Stimulated activated CD8-positive, alpha-beta memory T cell treated with anti-CD3 and anti-CD28 coated beads, Interleukin-7, amount 100 ng/mL, for 4 hours (primary cell): Measurements from ENCODE around the gene GPR107.

Experiments used
- DNase-seq, 2 donors: peaks; one replicate each; pipeline ENCODE4 v3.0.0-alpha.2; 2020; ENCODE audit warnings: low read depth in 2 of 2

GPR107 gene

GRCh38 chr9:130027533-130028365, 26.0 kb upstream of the GPR107 start:
- no peak for DNase-seq

- DNase-seq, result no peak
Observed at GRCh38 chr9:130028493-130029222, 25.0 kb upstream of the GPR107 start.

- DNase-seq, result no peak
Observed at GRCh38 chr9:130029223-130029973, 24.3 kb upstream of the GPR107 start.

GRCh38 chr9:130030651-130031127, 23.0 kb upstream of the GPR107 start:
- no peak for DNase-seq

GRCh38 chr9:130034570-130034969, 19.1 kb upstream of the GPR107 start:
- no peak for DNase-seq

- DNase-seq, result no peak
Observed at GRCh38 chr9:130036099-130036498, 17.6 kb upstream of the GPR107 start.

- no peak for DNase-seq
Observed at GRCh38 chr9:130039528-130040147, 14.1 kb upstream of the GPR107 start.

GRCh38 chr9:130040984-130041647, 12.6 kb upstream of the GPR107 start:
- DNase-seq, result no peak

GRCh38 chr9:130041648-130042405, 11.9 kb upstream of the GPR107 start:
- no peak for DNase-seq

- no peak for DNase-seq
Observed at GRCh38 chr9:130042406-130042884, 11.3 kb upstream of the GPR107 start.

GRCh38 chr9:130042885-130043653, 10.6 kb upstream of the GPR107 start, which contains the start of gene FNBP1:
FNBP1 (minus strand) TSS chr9:130043189; CDS start chr9:130042975, 214 bp downstream.
- peak; percentile 49 to 77 for DNase-seq

GRCh38 chr9:130043654-130044623, 9.8 kb upstream of the GPR107 start:
- DNase-seq, result no peak

GRCh38 chr9:130045725-130046450, 7.8 kb upstream of the GPR107 start:
- no peak for DNase-seq

GRCh38 chr9:130049431-130050210, 4.1 kb upstream of the GPR107 start:
- no peak for DNase-seq

- no peak for DNase-seq
Observed at GRCh38 chr9:130050462-130050861, 3.2 kb upstream of the GPR107 start.

- DNase-seq, result no peak
Observed at GRCh38 chr9:130051855-130052254, 1.9 kb upstream of the GPR107 start.

- DNase-seq, result no peak
Observed at GRCh38 chr9:130053109-130053503, 600 bp upstream of the GPR107 start.
